ENCODE measurements around the gene RAI1. TPM values are rescaled to one million over a fixed set of nuclear protein-coding genes. Genes with fewer than 3 reads are reported as not detected.

RAI1 gene
- total RNA-seq, 1 donor from 2014 or later, result 46.2 TPM

GRCh38 chr17:17778308-17779014 lies 97.2 kb downstream of the RAI1 start:
- Mint-ChIP-seq H3K4me1 (ENCODE audit: unreplicated experiment) (peaks cover 10% of the 10 kb centered on the region), H3K27me3 (ENCODE audit: unreplicated experiment) (peaks cover 10% of the 10 kb centered on the region), H3K4me3 (ENCODE audit: unreplicated experiment) (no peak overlapping the region), H3K36me3 (ENCODE audit: low read depth, unreplicated experiment) (no peaks in the 10 kb centered on the region), H3K9me3 (ENCODE audit: unreplicated experiment) (no peaks in the 10 kb centered on the region), H3K27ac (ENCODE audit: unreplicated experiment) (peak overlapping the region; percentile 13)
- TF ChIP-seq CTCF (IDR thresholded peaks at IDR 0.05; ENCODE audit: unreplicated experiment), result no peak
- no peak for DNase-seq (ENCODE audit: low spot score)

GRCh38 chr17:17779015-17779611 lies 97.9 kb downstream of the RAI1 start:
- H3K9me3 Mint-ChIP-seq (ENCODE audit: unreplicated experiment), result no peaks in the 10 kb centered on the region
- TF ChIP-seq CTCF (IDR thresholded peaks at IDR 0.05; ENCODE audit: unreplicated experiment), result no peak
- peaks cover 12% of the 10 kb centered on the region for H3K27me3 Mint-ChIP-seq (ENCODE audit: unreplicated experiment)
- H3K27ac Mint-ChIP-seq (ENCODE audit: unreplicated experiment), result no peak overlapping the region
- H3K36me3 Mint-ChIP-seq (ENCODE audit: low read depth, unreplicated experiment), result no peaks in the 10 kb centered on the region
- no peak for DNase-seq (ENCODE audit: low spot score)
- no peak overlapping the region for H3K4me3 Mint-ChIP-seq (ENCODE audit: unreplicated experiment)
- H3K4me1 Mint-ChIP-seq (ENCODE audit: unreplicated experiment), result peaks cover 13% of the 10 kb centered on the region

GRCh38 chr17:17780922-17781590 lies 99.8 kb downstream of the RAI1 start:
- DNase-seq (ENCODE audit: low spot score), result peak; percentile 60
- H3K27ac Mint-ChIP-seq (ENCODE audit: unreplicated experiment), result peak overlapping the region; percentile 66
- no peaks in the 10 kb centered on the region for H3K9me3 Mint-ChIP-seq (ENCODE audit: unreplicated experiment)
- H3K4me1 Mint-ChIP-seq (ENCODE audit: unreplicated experiment), result peaks cover 22% of the 10 kb centered on the region
- TF ChIP-seq CTCF (IDR thresholded peaks at IDR 0.05; ENCODE audit: unreplicated experiment), result no peak
- peaks cover 21% of the 10 kb centered on the region for H3K27me3 Mint-ChIP-seq (ENCODE audit: unreplicated experiment)
- peak overlapping the region; percentile 82 for H3K4me3 Mint-ChIP-seq (ENCODE audit: unreplicated experiment)
- H3K36me3 Mint-ChIP-seq (ENCODE audit: low read depth, unreplicated experiment), result no peaks in the 10 kb centered on the region

- DNase-seq (ENCODE audit: low spot score), result peak; percentile 39
- peaks cover 25% of the 10 kb centered on the region for H3K4me1 Mint-ChIP-seq (ENCODE audit: unreplicated experiment)
- peak overlapping the region; percentile 82 for H3K4me3 Mint-ChIP-seq (ENCODE audit: unreplicated experiment)
- no peak for TF ChIP-seq CTCF (IDR thresholded peaks at IDR 0.05; ENCODE audit: unreplicated experiment)
- no peaks in the 10 kb centered on the region for H3K9me3 Mint-ChIP-seq (ENCODE audit: unreplicated experiment)
- H3K36me3 Mint-ChIP-seq (ENCODE audit: low read depth, unreplicated experiment), result no peaks in the 10 kb centered on the region
- H3K27me3 Mint-ChIP-seq (ENCODE audit: unreplicated experiment), result peaks cover 23% of the 10 kb centered on the region
- no peak overlapping the region for H3K27ac Mint-ChIP-seq (ENCODE audit: unreplicated experiment)
Measured at GRCh38 chr17:17781591-17782496, 100.6 kb downstream of the RAI1 start.

All from endothelial cell (in vitro differentiated cells).